CD4-positive, alpha-beta T cell treated with Interleukin-12 subunit alpha and Interleukin-12 subunit beta, for 1 hour (primary cell): ENCODE data around the gene MIER3.
"Not testable (repeated sequence)": the region's sequence is repeated elsewhere in the genome, so short reads cannot be mapped to it uniquely, and the experiment has no call there.

Experiments
- DNase-seq: peaks from one replicate; pipeline ENCODE4 v3.0.0-alpha.2; 2020

Gene MIER3

GRCh38 chr5:56951946-56952691 lies at the start of gene MIER3:
Gene MIER3 (minus strand): TSS chr5:56952123. CDS start chr5:56952102, 21 bp downstream.
- DNase-seq: peak; percentile 83

- DNase-seq: no peak
These were observed 43.7 kb upstream of the MIER3 start for GRCh38 chr5:56995596-56995995.

- DNase-seq: no peak
These were observed 41.3 kb upstream of the MIER3 start for GRCh38 chr5:56993241-56993640.

GRCh38 chr5:56989676-56990075 lies 37.8 kb upstream of the MIER3 start:
- DNase-seq: no peak

GRCh38 chr5:56988490-56988889 lies 36.6 kb upstream of the MIER3 start:
- DNase-seq: no peak

GRCh38 chr5:56987171-56987570 lies 35.2 kb upstream of the MIER3 start:
- DNase-seq: no peak

- DNase-seq: no peak
These were observed 34.7 kb upstream of the MIER3 start for GRCh38 chr5:56986626-56986947.

GRCh38 chr5:56985936-56986625 lies 34.2 kb upstream of the MIER3 start:
- DNase-seq: no peak

GRCh38 chr5:56984445-56984844 lies 32.5 kb upstream of the MIER3 start:
- DNase-seq: no peak

GRCh38 chr5:56983593-56984361 lies 31.9 kb upstream of the MIER3 start:
- DNase-seq: no peak

- no peak for DNase-seq
These were observed 29.8 kb upstream of the MIER3 start for GRCh38 chr5:56981548-56982315.

- no peak for DNase-seq
These were observed 28.0 kb upstream of the MIER3 start for GRCh38 chr5:56979968-56980367.

GRCh38 chr5:56979526-56979925 lies 27.6 kb upstream of the MIER3 start:
- not testable (repeated sequence) for DNase-seq

- DNase-seq: no peak
These were observed 25.9 kb upstream of the MIER3 start for GRCh38 chr5:56977822-56978221.

- no peak for DNase-seq
These were observed 25.1 kb upstream of the MIER3 start for GRCh38 chr5:56977021-56977420.

- DNase-seq: no peak
These were observed 22.3 kb upstream of the MIER3 start for GRCh38 chr5:56974241-56974640.

- no peak for DNase-seq
These were observed 21.6 kb upstream of the MIER3 start for GRCh38 chr5:56973473-56973872.

- DNase-seq: no peak
These were observed 19.4 kb upstream of the MIER3 start for GRCh38 chr5:56971275-56971674.

- no peak for DNase-seq
These were observed 12.2 kb upstream of the MIER3 start for GRCh38 chr5:56964173-56964572.

GRCh38 chr5:56963246-56963645 lies 11.3 kb upstream of the MIER3 start:
- no peak for DNase-seq

- DNase-seq: no peak
These were observed 10.4 kb upstream of the MIER3 start for GRCh38 chr5:56962286-56962685.

- DNase-seq: no peak
These were observed 9.8 kb upstream of the MIER3 start for GRCh38 chr5:56961746-56962145.

- no peak for DNase-seq
These were observed 7.4 kb upstream of the MIER3 start for GRCh38 chr5:56959326-56959725.
